BE2C (cell line): ENCODE results near the gene KLF15.

Source experiments
- DNase-seq: peaks from one replicate; pipeline ENCODE4 v3.0.0-alpha.2; 2020
- H3K27me3 ChIP-seq: fragments of 250-450 bp; sonication (Bioruptor Pico); 2 replicates; pipeline ENCODE4 v1.5.1; 2020; ENCODE audit warnings: mild to moderate bottlenecking
- H3K36me3 ChIP-seq: fragments of 250-450 bp; sonication (Bioruptor Pico); 2 replicates; pipeline ENCODE4 v1.5.1; 2020; ENCODE audit warnings: mild to moderate bottlenecking
- H3K4me1 ChIP-seq: fragments of 250-450 bp; sonication (Bioruptor Pico); 2 replicates; pipeline ENCODE4 v1.5.1; 2020
- H3K4me3 ChIP-seq: 2 replicates; pipeline ENCODE4 v1.5.1; 2011; ENCODE audit warnings: low read depth, low read length
- H3K9me3 ChIP-seq: fragments of 250-450 bp; sonication (Bioruptor Pico); 2 replicates; pipeline ENCODE4 v1.5.1; 2020
- CTCF ChIP-seq: IDR thresholded peaks from 2 replicates; pipeline ENCODE4 v1.5.1; 2012; ENCODE audit warnings: mild to moderate bottlenecking, low read depth, low read length

The KLF15 gene

GRCh38 chr3:126308394-126309125, 48.6 kb downstream of the KLF15 start:
- Histone ChIP-seq H3K9me3 (no peaks in the 10 kb centered on the region), H3K27me3 (no peaks in the 10 kb centered on the region), H3K4me1 (no peaks in the 10 kb centered on the region), H3K4me3 (no peak overlapping the region), H3K36me3 (no peaks in the 10 kb centered on the region)
- DNase-seq: no peak
- no peak for TF ChIP-seq CTCF

- Histone ChIP-seq H3K4me1 (no peaks in the 10 kb centered on the region), H3K4me3 (no peak overlapping the region), H3K27me3 (no peaks in the 10 kb centered on the region), H3K9me3 (no peaks in the 10 kb centered on the region), H3K36me3 (no peaks in the 10 kb centered on the region)
- TF ChIP-seq CTCF: no peak
- DNase-seq: no peak
Measured at GRCh38 chr3:126307591-126308393, 49.4 kb downstream of the KLF15 start.

- Histone ChIP-seq H3K36me3 (no peaks in the 10 kb centered on the region), H3K4me1 (no peaks in the 10 kb centered on the region), H3K9me3 (no peaks in the 10 kb centered on the region), H3K27me3 (no peaks in the 10 kb centered on the region), H3K4me3 (no peak overlapping the region)
- DNase-seq: no peak
- no peak for TF ChIP-seq CTCF
Measured at GRCh38 chr3:126306888-126307482, 50.2 kb downstream of the KLF15 start.

DNA sequence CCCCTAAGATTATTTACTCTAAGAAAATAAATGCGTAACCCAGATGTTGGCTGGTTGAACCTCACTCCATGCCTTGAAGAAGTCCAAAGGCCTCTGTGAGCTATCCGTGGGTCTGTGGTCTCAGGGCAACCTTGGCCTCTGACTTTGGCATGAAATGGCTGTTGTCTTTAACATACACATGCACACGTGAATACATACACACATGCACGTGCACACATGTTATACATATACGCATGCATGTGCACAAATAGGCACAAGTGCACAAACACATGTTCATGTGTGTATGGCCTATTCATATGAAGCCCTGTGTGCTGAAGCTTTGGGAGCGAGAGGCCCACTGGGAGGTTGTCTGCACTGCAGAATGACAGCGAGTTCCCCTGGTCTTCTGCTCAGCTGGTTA, 50.8 kb downstream of the KLF15 start:
- DNase-seq: no peak
- Histone ChIP-seq H3K36me3 (no peaks in the 10 kb centered on the region), H3K4me3 (no peak overlapping the region), H3K4me1 (no peaks in the 10 kb centered on the region), H3K9me3 (no peaks in the 10 kb centered on the region), H3K27me3 (no peaks in the 10 kb centered on the region)
- no peak for TF ChIP-seq CTCF

DNA sequence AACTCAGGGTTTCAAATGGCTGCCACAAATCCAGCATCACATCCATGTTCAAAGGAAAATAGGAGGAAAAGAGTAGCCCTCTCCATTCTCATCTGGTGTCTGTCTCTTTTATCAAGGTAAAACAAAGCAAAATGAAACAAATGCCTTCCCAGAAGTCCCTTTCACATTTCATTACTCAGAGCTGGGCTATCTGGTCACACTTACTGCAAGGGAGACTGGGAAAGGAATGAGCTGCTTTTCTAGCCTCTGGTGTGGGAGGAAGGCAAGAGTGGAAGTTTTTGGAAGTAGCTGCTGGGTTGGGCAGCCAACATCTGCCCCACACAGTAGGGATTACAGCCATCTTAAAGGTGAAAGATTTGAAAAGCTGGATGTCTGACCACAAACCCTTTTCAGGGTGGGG, 51.8 kb downstream of the KLF15 start:
- Histone ChIP-seq H3K4me3 (no peak overlapping the region), H3K36me3 (no peaks in the 10 kb centered on the region), H3K4me1 (no peaks in the 10 kb centered on the region), H3K9me3 (no peaks in the 10 kb centered on the region), H3K27me3 (no peaks in the 10 kb centered on the region)
- TF ChIP-seq CTCF: no peak
- no peak for DNase-seq

GRCh38 chr3:126304704-126305103, 52.5 kb downstream of the KLF15 start:
- TF ChIP-seq CTCF: no peak
- Histone ChIP-seq H3K27me3 (no peaks in the 10 kb centered on the region), H3K4me1 (no peaks in the 10 kb centered on the region), H3K4me3 (no peak overlapping the region), H3K36me3 (no peaks in the 10 kb centered on the region), H3K9me3 (no peaks in the 10 kb centered on the region)
- no peak for DNase-seq
